Hepatocyte (in vitro differentiated cells): ENCODE results near the gene CAB39L.

Experiments
- CTCF ChIP-seq: fragments of 200-600 bp; sonication (generic); IDR thresholded peaks from 2 replicates; pipeline ENCODE4 v1.5.1; 2016; ENCODE audit warnings: antibody characterized with exemption, mild to moderate bottlenecking; ENCODE audit not compliant: poor library complexity
- EZH2phosphoT487 ChIP-seq: fragments of 200-600 bp; sonication (generic); IDR thresholded peaks from one replicate; pipeline ENCODE4 v1.6.1; 2018; ENCODE audit warnings: antibody characterized with exemption, mild to moderate bottlenecking, low read depth, moderate library complexity; ENCODE audit not compliant: unreplicated experiment, severe bottlenecking

DNA sequence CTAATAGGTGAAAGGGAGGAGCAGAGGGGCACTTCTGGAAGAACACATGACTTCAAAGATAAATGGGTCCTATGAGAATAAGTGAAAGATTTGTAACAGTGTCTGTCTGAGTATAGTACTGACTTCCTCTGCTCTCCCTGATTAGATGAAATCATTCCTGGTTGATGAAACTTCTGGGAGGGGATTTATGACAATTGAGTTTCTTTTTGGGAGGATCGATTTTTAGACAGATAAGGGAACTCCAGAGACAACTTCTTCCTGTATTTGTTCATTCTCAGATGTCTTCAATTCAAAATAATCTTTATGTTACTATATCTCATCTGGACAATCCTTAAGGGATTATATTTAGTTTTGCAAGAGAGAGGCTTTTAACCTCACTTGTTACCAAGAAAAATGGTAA, 20.2 kb upstream of the CAB39L start:
- TF ChIP-seq CTCF (no peak), EZH2phosphoT487 (no peak)
